Stimulated activated CD4-positive, alpha-beta T cell treated with anti-CD3 and anti-CD28 coated beads, TNF-alpha, amount 100 ng/mL, for 4 hours (primary cell): Measurements from ENCODE around the gene LAMA4.

Source experiments
- DNase-seq, 3 experiments: peaks; one replicate each; pipeline ENCODE4 v3.0.0-alpha.2; 2020; ENCODE audit warnings: low read depth in 3 of 3

The LAMA4 gene

DNA sequence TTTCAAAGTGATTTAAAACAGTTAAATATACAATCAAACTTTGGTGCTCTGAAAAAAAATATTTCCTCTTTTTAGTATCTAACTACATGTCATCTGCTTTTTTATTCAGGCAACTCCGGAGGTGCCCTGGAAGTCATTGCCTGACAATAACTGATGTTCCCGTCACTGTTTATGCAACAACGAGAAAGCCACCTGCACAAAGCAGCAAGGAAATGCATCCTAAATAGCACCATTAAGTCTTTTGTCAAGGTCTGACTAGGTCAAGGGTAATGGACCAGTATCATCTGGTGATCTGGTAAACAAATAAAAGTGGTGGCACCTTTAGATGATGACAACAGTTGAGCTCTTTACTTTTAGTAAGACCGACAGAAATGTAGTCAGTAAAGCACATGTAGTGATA is 153.8 kb downstream of the LAMA4 start:
- DNase-seq = no peak

DNA sequence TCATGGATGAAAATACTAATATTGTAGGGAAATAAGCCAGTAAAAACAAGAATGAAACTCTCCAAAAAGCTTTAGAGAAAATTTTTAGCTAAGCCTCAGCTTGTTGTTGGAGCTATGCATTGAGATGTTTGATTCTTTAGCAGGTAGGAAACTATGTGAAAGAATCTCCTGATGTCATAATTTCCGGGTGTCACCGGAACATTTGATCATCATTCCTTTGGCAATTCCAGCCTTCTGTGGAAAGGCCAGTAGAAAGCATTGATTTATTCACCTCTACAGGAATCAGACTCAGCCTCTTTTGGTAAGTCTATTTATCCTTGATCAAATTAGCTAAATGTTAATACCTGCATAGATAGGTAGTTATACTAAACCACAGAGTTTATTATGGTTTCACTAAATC is 157.5 kb downstream of the LAMA4 start:
- no peak for DNase-seq

DNA sequence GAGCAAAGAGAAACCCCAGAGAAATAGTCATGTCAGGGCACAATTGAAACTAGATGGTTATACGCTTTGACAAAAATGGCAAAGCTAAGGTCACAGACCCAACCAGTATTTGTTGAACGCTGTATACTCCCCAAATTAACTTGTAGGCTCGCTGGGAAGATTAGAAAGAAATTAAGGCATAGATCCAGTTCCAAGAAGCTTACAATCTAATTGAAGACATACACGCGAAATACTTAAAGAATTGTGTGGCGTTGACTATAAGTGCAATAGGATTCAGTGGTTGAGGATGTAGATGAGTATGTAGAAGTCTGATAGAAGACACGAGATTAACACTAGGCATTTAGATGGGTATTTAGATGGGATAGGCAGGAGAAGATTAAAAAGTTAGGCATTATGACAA is 166.5 kb downstream of the LAMA4 start:
- no peak for DNase-seq

DNA sequence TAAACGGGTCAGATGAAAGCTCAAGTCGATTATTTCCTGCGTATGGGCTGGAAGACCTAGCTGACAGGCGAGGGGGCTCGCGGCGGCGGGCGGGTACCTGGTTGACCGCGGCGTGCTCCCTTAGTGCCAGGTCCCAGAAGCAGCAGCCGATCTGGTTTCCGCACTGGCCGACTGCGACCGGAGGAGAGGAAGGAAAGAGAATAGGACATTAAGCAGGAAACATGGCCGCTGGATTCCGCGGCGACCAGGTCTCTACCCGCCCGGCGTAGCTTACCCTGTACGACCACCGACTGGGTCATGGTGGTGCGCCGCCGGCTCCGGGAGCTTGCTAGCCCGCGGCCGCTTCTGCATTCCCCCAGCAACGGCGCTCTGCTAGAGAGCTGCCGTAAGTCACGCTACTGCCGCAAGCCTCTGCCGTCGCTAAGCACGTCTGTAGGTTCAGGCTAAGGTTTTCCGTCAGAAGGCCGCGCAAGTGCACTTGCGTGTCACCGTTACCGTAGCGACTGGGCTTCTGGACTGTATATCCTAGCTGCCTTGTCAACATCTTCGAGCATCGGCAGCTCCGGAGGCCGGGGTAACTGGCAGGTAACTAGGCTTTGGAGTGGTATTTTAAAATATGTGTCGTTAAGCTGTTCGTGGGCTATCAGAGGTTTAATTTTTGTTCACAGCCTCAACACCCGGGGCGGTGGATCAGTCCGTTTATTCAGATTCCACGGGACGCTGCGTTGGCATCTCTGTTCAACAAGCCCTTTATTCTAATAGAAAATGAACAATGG is 167.0 kb downstream of the LAMA4 start, which contains the start of the genes FAM229B and TUBE1:
Gene FAM229B, plus strand, starts transcription at position 456 of the 776 bp plus-strand sequence. CDS start 11,693 bp downstream, outside the sequence.
Gene TUBE1, minus strand, starts transcription at position 347 of the 776 bp plus-strand sequence. Its CDS starts 48 bp downstream, at position 299.
- DNase-seq = peak; percentile 64 to 81 (median 81)

DNA sequence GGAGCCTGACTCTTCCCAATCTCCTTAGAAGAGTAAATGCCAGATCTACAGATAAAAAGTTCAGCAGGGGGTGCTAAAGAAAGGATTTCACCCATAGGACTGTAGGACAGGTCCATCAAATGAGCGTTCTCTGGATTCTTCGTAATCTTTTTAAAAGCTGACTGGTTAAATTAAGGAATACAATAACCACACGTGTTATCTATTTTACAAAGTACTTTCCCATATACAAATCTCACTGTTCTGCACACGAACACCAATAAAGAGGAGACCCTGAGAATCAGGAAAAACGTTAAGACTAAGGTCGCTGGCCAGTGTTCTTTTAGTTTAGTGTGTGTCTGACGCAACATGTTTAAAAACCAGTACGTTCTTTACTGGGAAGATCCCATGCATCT is 167.6 kb downstream of the LAMA4 start:
- no peak for DNase-seq

DNA sequence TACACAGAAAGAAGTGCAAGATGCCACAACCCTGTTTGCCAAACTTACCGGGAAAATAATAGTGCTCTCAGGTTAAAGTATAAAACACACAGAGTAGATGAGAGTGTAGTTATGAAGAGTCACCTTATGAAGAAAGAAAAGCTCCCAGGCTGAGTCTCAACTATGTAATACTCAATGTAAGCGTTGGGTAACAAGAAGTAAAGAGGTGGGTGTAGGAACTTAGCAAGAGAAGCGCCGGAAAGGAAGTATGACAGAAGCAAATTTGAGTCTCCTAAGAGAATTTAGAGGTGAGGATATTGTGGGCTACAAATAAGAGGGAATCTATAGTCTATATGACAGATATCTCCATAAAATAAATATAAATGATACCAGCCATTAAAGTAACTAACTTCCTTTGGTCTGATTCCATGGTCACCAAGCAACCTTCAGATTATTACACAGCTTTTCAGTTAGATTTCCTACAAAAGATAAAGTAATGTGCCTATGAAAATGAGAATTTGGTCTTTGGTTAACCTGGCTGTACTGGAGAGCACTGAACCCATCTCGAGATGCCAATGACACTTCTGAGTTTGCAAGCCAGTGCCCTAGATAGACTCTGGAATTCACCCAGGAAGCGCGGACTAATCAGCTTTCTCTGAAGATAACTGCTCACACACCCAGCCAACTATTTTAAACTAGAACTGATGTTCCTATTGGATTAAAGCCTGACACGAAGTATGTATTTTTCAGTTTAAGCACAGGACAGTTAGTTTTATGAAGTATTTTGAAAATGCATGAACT is 168.9 kb downstream of the LAMA4 start:
- DNase-seq = no peak

DNA sequence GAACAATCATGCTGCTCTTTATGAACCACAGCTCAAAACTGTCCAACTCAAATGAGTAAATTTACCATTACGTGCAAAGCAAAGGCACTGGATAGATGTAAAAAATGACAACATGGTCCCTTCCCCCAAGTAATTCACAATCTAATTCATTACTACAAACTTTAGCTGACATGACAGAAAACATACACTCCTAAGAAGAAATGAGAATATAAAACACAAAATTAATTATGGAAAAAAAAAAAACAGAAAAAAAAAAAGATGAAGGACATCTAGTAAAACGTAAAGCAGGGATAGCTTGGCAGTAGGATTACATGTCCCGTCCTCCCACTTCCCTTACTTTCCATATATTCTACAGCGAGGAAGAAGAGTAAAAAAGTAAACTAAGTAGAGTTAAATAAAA is 172.8 kb downstream of the LAMA4 start:
- no peak for DNase-seq

DNA sequence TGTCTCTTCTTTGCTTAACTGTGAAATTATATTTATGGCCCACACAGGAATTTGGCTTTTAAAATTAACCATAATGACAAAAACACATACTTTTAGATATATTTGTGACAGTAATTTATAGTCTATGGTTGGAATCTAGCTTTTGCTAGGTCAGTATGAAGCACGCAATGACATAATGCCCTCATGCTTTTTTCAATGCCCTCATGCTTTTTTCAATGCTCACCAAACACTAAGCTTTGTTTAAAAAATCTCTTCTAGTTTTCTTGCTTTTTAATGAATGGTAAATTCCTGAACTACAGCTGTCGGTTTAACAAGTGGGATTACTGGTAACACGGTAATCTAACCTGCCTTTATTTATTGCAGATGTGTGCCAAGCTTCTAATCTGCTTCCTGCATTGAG is 187.8 kb downstream of the LAMA4 start:
- DNase-seq = no peak

DNA sequence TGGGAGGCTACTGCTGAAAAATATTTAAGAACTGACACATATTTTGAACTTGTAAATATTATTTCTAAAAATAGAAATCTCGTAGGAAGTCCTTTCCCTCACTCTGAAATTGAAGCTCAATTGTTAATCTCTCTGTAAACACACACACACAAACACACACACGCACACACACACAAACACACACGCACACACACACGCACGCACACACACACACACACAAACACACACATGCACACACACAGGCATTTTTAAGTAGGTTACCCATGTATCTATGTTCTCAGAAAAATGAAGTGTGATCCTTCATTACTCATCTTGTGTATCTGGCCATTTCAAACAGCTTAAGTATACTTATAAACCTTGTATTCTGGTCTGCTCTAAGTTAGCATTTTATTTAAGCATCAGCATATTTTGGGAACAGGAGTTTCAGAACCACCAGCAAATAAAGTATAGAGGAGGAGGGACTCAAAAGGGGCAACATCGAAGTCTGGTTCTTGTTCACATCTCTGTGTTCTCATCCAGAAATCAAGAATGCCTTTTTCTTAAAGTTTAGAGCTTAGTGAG is 188.9 kb downstream of the LAMA4 start:
- no peak for DNase-seq

DNA sequence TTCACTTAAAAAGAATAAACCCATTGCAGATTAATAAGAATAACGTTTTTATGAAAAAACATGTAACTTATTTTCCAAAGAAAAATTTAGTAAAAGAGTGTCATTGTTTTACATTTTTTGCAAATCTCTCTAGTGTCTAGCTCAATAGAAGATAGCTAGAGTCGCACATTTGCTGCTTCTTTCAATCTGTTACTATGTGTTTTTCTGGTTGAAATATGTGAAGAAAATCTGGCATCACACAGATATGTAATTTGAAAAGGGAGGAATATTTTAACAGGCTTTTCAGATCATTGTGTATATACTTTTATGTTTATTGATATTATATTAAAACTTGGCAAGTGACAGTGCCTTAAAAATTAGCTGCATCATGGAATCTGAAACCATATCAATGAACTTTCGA is 191.4 kb downstream of the LAMA4 start:
- DNase-seq = no peak

DNA sequence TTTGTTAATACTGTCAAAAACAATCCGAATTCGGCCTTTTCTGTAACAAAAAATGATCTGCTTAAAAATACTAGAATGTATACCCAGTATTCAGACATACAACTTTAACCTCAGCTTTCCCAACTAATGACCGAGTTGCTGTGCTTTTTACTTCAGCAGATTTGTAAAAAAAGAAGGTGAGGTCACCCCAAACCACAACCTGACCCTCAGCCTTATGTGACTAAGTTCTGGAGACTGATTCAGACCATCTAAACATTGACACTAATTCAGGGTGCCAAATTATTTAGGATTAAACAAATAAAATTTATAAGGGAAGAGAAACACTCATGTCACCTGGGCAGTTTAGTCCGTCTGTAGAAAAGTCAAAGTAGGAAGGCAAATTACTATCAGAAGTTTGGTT is 192.8 kb downstream of the LAMA4 start:
- no peak for DNase-seq
